HG03159 (cell line): ENCODE results near the gene PPIF.

Source experiments
- ATAC-seq: cut with Tn5 transposase; IDR thresholded peaks from one replicate; pipeline ENCODE4 v1.9.1; 2021; ENCODE audit warnings: mild to moderate bottlenecking, moderate library complexity; ENCODE audit not compliant: unreplicated experiment

PPIF gene

DNA sequence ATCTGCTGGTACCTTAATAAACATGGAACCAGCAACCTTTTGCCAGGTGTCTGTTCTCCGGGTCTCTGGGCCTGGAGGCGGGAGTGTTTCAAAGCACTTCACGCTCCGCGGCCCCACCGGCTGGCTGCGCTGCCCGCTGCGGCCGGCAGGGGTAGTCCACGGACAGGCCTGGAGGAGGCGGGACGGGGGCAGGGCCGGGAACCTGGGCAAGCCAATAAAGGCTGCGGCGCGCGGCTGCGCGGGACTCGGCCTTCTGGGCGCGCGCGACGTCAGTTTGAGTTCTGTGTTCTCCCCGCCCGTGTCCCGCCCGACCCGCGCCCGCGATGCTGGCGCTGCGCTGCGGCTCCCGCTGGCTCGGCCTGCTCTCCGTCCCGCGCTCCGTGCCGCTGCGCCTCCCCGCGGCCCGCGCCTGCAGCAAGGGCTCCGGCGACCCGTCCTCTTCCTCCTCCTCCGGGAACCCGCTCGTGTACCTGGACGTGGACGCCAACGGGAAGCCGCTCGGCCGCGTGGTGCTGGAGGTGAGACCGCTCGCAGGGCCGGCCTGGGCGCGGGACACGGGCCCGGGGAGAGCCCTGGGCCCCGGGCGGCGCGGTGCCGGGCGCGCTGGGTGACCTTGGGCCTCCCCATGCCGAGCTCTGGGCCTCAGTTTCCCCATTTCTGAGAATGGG lies at the start of gene PPIF:
Gene PPIF, plus strand, starts transcription at position 244 of the 668 bp plus-strand sequence. Its CDS starts 80 bp downstream, at position 324.
- peak; percentile 79 for ATAC-seq

GRCh38 chr10:79298403-79299244 lies 48.6 kb upstream of the PPIF start:
- ATAC-seq, result no peak

DNA sequence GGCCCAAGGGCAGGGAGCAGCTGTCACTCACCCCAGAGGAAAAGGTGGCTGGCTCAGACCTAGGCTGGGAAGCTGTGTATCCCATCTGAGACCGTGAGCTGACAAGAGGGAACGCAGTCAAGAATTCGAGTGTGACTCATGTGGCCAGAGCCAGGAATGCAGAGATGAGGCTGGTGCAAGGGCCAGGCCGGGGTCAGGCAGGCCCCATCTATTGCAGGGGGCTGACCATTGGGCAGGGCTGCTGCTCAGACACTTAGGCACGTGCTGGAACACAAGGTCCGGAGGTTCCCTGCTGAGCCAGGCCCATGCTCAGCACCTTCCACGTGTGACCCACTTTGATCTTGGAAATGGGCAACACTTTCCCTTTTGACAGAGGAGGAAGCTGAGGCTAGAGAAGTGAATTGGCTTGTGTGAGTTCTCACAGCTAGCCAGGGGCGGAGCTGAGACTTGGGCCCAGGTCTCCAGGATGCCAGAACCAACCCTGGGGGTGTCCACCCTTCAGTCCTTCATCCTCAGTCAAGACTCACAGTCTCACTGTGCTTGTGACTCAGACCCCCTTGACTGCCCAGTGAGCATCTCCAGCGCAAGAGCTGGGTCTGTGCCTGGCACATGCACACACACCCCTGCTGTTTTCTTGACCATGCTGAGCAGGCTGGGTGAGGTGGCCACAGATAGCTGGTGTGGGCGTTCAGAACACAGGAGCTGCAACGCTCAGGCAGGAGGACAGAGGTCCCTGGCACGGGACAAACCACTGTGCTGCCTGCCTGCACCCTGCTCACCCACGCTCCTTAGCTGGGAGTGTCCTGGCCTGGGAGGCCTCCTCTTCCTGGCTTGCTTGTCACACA lies 47.6 kb upstream of the PPIF start:
- no peak for ATAC-seq

- no peak for ATAC-seq
Measured at GRCh38 chr10:79300711-79301110, 46.6 kb upstream of the PPIF start.

DNA sequence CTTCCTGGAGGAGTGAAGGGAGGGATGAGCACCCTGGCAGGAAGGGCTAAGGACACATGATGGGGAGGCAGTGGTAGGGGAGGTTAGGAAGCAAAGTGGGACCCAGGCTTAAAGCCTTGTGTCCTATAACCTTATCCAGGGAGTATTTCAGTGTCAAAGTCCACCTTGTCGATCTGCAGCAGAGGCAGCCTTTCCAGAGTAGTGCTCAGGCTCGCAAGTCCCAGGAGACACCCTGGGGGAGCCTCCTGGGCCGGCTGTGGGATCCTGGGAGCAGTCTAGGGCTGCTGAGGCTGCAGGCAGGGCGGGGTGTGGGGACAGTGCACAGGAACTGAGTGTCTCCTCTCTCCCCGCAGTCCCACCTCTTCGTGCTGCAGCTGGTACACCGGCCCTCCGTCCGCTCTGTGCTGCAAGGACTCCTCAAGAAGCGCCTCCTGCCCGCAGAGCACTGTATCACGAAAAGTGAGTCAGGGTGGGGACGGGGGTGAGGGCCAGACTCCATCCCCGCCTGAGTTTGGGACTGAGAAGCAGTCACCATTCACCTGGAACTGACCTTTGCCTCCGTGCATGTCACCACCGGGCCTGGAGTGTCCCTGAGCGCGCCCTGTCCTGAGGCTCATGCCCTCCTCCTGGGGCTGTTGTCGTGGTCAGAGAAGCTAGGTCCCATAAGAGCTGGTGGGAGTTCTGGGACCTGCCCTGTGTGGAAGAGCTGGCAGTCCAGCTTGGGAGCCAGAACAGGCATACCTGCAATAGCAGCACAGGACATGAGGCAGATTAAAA lies 45.3 kb upstream of the PPIF start:
- no peak for ATAC-seq

GRCh38 chr10:79303631-79304478 lies 43.4 kb upstream of the PPIF start:
- no peak for ATAC-seq

- no peak for ATAC-seq
Measured at GRCh38 chr10:79304479-79305087, 42.7 kb upstream of the PPIF start.

GRCh38 chr10:79305515-79305914 lies 41.8 kb upstream of the PPIF start:
- no peak for ATAC-seq

- no peak for ATAC-seq
Measured at GRCh38 chr10:79305988-79306387, 41.3 kb upstream of the PPIF start.

DNA sequence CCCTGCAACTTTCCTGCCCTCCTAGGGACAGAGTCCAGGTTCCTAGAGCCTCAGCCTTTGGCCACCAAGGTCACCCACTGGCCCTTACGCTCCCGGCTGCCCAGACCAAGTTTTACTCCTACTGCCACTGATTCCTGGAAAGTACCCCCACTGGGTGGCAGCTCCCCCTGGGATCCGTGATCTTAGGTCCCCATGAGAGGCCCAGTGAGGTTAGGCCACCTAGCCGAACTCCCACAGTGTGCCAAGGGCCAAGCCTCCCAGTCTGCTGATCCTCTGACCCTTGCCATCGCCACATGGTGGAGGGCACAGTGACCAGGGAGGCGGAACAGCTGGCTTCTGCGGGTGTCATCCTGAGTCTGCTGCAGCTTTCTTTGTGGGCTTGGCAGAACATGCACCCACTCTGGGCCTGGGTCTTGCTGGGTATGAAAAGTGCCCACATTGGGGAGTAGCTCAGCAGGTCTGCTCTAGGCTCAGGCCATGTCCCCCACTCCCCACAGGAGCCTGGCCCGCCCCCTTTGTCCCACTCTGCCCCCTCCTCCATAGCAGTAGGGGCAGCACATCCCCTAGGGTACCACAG lies 40.5 kb upstream of the PPIF start:
- ATAC-seq, result no peak

DNA sequence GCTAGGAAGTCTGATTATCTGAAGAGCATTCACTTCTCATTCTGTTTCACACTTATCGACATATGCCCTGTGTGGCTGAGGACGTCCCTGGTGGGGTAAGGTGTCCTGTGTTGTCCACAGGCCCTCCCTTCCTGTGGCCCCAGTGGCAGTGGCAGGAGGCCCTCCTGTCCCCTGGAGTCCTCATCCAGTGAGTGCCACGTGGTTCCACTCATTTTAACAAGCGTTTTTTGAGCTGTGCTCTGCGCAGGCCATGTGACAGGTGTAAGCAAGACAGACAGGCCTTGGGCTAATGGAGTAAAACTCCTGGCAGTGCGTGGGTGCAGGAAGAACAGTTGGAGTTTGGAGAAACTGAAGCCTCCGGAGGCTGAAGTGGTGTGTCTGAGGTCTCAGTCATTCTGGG lies 39.3 kb upstream of the PPIF start:
- no peak for ATAC-seq

GRCh38 chr10:79308969-79309665 lies 38.2 kb upstream of the PPIF start:
- ATAC-seq, result no peak

DNA sequence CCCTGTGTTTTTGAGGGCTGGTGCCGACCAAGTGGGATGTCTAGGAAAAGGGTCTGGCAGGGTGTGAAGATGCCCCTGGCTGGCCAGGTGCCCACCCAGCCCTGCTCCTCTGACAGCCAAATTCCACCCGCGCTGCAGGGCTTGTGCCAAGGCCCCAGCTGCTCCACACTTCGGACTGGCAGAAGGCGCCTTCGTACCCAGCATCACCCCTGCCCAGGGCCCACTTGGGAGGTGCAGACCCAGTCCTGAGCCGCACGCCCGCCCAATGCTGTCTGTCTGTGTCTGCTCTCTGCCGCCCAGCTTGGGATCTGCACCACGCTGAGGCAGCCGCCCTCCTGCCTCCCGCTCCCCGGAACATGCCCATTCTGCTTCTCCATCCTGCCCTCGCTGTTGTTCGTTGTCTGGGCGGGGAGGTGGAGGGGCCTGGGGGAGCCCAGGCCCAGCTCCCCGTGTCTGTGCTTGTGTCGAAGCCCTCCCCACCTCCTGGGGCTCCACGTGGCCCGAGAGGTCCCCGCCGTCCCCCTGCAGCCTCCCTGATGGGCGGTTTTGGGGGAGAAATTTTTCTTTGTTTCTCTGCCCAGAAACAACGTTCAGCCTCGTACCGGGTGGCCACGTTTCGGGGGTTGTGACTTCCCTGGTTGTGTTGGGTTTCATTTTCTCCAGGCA lies 36.9 kb upstream of the PPIF start:
- ATAC-seq, result no peak

- ATAC-seq, result no peak
Measured at GRCh38 chr10:79310911-79311573, 36.2 kb upstream of the PPIF start.

DNA sequence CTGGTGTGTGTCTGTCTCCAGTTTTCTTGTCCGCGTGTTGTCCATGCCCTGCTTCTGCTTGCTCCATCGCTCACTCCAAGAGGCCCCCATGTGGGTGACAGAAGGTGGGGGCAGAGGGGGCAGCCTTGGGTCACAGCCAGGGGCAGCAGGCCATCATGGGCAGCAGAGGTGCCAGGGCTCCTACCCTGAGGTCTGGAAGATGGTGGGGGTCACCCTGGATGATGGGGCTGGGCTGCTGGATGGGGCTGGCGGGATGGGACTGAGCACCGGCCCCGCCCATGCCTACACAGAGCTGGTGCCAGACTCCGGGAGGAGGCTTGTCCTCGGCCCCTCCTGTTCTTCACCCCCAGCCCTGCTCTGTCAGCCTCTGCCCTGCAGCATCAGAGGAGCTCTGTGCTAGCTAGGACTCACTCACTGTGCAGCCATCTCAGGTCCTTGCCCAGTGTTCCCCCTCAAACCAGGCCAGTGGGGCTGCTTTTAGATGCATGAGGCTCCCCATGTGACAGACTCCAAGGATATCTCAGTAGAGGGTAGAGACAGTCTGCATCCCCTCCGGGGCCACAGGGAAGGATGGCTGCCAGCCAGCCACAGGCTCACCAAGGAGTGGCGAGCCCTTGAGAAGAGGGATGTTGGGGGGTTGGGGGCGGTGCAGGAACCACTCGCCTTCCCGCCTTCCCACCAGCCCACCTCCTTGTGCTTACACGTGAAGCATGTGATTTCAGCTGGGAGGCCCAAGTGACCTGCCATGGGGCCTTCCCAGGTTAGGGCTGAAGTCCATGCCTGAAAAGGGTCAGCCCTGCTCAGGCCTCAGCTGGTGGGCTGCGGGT lies 35.5 kb upstream of the PPIF start:
- ATAC-seq, result no peak

DNA sequence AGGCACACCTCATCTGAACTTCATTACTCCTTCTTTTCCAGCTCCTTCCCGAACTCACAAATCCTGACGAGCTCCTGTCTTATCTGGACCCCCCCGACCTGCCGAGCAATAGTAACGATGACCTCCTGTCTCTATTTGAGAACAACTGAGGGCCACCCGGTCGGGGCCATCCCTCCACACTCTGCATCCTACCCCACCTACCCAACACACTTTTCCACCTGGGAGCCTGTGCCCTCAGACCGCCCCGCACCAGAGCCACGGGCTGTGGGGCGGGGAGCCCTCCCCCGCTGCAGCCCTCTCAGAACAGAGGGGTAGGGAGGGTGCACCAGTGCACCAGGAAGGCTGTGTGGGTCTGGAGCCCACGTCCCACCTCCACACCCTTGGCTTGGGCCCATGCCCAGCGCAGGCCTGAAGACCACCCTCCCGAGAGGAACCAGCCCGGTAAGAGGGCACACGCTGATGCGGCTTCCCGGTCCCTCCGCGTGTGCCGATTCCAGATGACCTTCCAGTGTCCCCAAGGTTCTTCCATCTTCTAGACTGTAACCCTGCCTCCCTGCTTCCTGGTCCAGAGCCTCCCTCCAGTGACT lies 34.6 kb upstream of the PPIF start:
- no peak for ATAC-seq
